HG02852 (cell line): ENCODE data around the gene NDUFB8.

Experiments
- ATAC-seq: cut with Tn5 transposase; IDR thresholded peaks from one replicate; pipeline ENCODE4 v1.9.1; 2021; ENCODE audit warnings: mild to moderate bottlenecking, moderate library complexity; ENCODE audit not compliant: unreplicated experiment

NDUFB8 gene

DNA sequence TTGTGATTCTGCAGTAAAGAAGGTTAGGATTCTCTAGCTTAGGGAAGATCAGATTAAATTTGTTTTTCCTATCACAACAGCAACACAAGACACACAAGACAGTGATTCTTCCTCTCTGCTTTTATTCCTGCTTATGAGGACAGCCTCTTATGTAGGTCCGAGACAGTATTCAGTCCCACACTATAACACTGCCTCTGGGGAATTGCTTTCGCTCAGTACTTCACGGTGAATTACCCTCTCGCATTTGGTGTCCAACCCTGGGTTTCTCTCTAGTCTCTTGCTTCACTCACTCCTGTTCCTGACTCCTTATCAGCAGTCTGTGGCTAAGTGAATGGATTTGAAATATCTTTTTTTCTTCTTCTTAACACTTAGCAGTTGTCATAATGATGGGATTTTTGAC lies 7.8 kb upstream of the NDUFB8 start:
- no peak for ATAC-seq

GRCh38 chr10:100535715-100536353 lies 6.2 kb upstream of the NDUFB8 start, which contains the start of gene HIF1AN:
HIF1AN (plus strand) TSS chr10:100535943; CDS start chr10:100535959, 16 bp downstream.
- peak; percentile 94 for ATAC-seq

DNA sequence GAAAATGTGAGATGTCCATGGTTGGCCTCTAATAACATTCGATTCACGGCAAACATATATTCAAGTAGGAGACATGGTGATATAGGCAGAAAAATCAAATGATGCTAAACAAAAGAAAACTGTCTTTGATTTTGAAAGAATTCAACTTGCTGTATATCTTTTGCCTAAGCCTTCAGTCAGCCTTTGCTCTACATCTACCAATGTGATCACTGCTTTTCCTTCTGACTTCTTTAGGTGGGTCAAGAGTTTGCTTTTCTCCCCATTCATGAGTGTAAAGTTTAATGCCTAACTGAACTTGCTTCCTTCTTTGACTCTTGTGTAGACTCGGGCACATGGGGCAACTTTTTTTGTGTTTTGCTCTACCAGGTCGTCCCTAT lies 5.7 kb upstream of the NDUFB8 start:
- no peak for ATAC-seq

DNA sequence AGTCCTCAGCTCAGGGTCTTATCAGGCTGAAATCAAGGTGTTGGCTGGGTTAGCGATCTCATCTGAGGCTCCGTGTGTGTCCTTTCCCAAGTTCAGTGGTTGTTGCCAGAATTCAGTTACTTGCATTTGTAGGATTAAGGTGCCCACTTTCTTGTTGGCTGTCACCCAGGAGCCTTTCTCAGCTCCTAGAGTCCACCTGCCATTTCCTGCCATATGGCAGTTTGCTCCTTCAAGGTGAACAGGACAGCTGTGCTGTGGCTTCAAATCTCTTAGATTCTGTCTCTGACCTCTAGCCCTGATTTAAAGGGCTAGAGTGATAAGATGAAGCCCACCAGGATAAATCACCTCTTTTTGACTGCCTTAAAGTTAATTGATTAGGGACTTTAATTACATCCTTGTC lies 5.1 kb upstream of the NDUFB8 start:
- ATAC-seq = no peak

DNA sequence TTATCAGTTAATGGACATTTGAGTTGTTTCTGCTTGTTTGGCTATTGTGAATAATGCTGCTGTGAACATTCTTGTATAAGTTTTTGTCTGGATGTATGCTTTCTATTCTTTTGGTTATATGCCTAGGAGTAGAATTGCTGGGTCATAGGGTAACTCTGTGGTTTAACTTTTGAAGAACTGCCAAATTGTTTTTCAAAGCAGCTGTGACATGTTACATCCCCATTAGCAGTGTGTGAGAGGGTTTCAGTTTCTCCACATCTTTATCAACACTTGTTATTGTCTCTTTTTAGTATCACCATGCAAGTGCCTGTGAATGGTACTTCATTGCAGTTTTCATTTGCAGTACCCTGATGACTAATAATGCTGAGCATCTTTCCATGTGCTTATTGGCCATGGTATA lies 2.1 kb upstream of the NDUFB8 start:
- no peak for ATAC-seq

DNA sequence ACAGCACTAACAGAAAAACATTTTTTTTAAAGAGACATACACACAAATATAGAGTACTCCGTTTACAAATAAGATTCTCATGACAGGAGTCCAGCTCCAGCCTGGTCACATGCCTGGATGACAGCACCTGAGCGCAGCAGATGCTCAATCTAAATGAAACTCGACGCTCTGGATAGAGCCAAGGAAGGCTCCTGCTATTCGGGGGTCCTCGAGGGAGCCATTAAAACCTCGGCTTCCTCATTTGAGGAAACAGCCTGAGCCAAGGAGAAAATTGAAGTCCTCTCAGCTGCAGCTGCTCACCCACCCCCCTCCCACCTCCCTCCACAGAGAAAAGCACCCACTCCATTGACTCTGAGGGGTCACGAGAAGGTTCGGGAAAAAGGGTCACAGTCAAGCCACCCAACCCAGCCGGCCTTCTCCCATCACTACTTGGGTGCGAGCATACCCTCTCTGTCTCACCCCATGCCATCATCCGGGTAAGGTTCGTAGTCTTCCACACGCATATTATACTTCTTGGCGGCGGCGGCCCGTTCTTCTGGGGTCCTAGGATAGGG lies 673 bp downstream of the NDUFB8 start:
- no peak for ATAC-seq

DNA sequence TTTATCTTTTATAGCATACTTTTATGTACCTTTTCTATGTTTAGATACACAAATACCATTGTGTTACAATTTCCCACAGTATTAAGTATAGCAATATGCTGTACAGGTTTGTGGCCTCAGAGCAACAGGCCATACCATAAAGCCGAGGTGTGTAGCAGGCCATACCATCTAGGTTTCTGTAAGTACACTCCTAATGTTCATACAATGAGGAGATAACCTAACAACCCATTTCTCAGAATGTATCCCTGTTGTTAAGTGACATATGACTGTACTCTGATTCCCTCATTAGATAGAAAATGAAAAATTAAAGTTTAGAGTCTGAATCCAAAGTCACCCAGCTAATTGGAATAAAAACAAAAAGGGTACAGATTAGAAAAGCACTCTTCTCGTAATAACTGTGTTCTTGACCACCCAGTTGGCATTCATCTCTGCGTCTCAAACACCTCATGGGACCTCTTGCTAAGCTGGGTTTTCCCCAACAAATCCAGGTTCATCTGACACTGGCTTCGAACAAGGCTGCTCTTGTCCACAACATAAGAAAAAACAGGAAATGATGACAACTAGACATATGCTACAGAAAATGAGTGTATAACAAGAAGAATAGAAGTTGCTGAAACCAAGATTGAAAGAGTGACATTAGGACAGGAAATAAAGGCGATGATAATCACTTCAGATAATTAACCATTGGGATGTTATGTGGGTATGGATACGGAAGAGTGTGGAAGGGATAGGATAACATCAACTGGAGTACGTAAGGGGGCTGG lies 1.4 kb downstream of the NDUFB8 start:
- no peak for ATAC-seq

DNA sequence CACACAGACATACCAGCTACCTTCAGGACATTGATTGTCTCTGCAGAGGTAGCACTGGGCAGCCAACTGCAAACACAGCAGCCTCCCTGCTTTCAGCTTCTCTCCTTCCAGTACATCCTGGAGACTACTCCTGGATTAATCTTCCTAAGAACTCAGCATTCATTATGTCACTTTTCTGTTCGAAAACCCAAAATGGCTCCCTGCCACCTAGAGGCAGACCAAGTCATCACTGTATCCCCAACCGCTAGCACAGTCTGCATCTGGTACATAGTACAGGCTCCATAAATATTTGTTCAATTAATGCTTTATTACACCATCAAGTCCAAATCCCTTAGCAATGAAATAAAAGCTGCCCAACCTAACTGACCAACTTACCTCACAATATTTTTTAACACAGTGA lies 5.0 kb downstream of the NDUFB8 start:
- no peak for ATAC-seq

DNA sequence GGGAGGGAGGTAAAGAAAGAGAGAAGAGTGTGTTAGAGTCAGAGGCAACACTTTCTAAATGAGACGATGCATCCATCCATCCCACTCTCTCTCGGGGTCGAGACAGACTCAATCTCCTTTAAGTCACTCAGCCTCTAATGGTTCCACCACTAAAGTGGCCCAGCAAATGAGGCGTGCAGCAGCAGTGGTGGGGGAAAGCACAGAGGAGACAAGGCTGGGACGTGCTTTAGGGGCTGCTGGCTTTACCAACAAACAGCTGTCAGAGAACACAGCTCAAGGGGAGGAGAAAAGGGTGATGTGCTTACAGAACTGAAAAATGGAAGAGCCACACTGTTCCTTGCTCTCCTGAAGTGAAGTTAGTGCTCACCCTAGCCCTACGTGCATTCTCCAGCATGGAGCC lies 5.5 kb downstream of the NDUFB8 start:
- no peak for ATAC-seq

DNA sequence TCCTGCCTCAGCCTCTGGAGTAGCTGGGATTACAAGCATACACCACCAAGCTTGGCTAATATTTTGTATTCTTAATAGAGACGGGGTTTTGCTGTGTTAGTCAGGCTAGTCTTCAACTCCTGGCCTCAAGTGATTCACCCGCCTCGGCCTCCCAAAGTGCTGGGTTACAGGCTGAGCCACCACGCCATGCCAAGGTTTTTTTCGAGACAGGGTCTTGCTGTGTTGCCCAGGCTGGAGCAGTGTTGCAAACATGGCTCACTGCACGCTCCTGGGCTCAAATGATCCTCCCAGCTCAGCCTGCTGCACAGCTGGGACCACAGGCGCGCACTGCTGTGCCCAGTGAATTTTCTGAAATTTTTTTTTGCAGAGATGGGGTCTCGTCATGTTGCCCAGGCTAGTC lies 6.7 kb downstream of the NDUFB8 start:
- no peak for ATAC-seq

DNA sequence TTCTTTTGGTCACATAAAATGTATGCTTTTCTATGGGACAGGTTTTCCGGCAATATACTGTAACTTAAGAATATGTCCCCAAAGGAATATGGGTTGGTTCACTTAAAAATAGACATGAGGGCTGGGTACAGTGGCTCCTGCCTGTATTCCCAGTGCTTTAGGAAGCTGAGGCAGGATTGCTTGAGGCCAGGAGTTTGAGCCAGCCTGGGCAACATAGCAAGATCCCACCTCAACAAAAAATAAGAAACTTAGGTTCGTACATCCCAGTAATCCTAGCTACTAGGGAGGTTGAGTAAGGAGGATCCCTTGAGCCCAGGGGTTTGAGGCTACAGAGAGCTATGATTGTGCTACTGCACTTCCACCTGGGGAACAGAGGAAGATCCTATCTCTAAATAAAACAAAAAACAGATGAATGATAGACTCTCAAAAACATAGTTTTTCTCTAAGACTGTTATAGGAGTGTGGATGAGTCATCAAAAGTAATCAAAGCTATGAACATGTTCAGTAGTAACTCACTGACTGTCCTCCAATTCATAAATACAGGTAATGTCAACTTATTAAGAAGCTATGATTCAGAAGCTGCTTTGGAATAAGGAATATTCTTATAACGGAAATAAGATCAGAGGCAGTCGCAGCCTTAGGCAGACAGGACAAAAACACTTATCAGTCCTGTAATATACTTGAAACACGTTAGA lies 7.4 kb downstream of the NDUFB8 start:
- no peak for ATAC-seq

GRCh38 chr10:100520811-100521210 lies 8.9 kb downstream of the NDUFB8 start:
- no peak for ATAC-seq

DNA sequence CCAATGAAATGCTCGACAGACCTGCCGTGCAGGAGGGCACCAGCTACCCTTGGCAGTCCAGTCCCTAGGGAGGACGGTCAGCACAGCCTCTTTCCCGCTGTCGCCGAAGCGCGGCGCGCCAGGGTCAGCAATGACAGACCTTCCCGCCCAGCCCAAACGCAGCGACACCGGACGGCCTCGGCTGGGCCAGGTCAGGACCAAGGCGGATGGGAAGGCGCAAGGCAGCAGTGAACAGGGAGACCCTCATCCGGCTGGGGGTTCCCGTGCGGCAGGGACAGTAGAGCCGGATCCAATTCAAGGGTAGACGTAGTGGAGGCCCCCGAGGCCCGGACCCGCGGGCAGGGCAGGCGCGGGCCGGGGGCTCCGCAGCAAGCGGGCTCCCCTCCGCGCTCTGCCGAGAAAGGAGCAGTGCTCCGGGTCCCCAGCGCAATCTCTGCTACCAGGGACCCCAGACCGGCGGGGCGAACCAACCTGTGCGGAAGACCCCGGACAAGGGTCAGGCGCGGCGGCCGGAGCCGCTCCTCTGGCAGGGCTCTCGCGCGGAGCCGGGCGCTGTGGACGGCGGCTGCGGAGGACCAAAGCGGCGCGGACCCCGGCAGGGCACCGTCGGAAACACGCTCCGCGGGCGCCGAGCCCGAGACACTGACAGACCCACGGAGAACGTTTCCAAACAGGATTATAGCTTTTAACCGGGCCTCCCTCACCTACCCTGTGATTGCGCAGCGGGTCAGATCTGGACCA lies 10.2 kb downstream of the NDUFB8 start, which contains the start of gene SEC31B:
TSS of gene SEC31B (minus strand) at position 551 of the 741 bp plus-strand sequence. CDS start 2,909 bp downstream, outside the sequence.
- no peak for ATAC-seq

- ATAC-seq = no peak
Observed at GRCh38 chr10:100518761-100519241, 10.9 kb downstream of the NDUFB8 start.

DNA sequence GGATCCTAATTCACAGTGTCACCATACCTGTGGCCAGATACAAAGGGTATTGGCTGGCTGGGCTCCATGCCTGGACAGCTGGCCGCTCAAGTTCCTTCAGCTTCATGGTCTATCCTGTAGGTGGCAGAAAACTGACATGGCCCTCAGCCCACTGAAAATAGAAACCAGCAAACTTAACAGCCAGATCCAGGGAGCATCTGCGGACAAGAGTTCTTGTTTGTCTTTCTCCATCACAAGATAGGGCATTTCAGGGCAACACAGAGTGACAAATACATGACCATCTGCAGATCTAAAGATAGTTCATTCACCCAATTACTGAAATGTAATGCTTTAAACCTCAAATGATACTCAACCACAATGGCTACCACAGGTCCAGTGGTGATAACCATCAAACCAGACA lies 12.8 kb downstream of the NDUFB8 start:
- no peak for ATAC-seq

- ATAC-seq = no peak
Observed at GRCh38 chr10:100515612-100516011, 14.1 kb downstream of the NDUFB8 start.

- no peak for ATAC-seq
Observed at GRCh38 chr10:100510533-100511308, 18.9 kb downstream of the NDUFB8 start.

DNA sequence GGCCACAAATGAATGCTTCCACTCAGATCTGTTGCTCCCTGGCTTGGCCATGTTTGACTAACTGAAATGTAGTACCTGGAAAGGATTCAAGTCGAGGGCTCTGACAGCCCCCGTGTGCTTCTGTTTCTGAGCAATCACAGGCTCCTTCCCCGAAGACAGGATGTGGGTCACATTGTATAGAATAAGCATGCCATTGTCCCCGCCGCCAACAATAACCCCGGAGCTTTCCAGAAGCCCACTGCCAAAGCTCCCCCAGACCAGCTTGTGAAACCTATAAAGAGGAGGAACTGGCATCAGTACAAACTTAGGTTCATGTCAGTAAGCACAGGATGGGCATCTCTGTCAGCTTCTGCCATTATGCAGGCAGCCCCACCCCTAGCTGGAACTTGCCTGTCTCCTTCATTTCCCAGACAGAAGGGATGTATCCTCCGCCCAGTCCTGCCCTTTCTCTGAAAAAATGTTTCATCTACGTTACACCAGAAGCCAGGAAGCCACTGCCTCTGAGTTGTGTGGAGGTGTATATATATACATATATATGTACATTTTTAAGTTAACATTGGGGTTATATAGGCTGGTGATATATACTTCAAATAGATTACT lies 20.3 kb downstream of the NDUFB8 start:
- ATAC-seq = no peak

GRCh38 chr10:100508691-100509150 lies 20.9 kb downstream of the NDUFB8 start:
- no peak for ATAC-seq
